ENCODE data around the gene CYP26A1.

The CYP26A1 gene

GRCh38 chr10:93086289-93086688 lies 12.6 kb downstream of the CYP26A1 start:
- no peak for DNase-seq (ENCODE audit: extremely low read depth, insufficient read length)
- TF ChIP-seq, protein P1, sequence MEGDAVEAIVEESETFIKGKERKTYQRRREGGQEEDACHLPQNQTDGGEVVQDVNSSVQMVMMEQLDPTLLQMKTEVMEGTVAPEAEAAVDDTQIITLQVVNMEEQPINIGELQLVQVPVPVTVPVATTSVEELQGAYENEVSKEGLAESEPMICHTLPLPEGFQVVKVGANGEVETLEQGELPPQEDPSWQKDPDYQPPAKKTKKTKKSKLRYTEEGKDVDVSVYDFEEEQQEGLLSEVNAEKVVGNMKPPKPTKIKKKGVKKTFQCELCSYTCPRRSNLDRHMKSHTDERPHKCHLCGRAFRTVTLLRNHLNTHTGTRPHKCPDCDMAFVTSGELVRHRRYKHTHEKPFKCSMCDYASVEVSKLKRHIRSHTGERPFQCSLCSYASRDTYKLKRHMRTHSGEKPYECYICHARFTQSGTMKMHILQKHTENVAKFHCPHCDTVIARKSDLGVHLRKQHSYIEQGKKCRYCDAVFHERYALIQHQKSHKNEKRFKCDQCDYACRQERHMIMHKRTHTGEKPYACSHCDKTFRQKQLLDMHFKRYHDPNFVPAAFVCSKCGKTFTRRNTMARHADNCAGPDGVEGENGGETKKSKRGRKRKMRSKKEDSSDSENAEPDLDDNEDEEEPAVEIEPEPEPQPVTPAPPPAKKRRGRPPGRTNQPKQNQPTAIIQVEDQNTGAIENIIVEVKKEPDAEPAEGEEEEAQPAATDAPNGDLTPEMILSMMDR (IDR thresholded peaks at IDR 0.05; ENCODE audit: insufficient read depth, low read length, poor library complexity, severe bottlenecking) = no peak
- Histone ChIP-seq H3K36me3 (ENCODE audit: control insufficient read depth, insufficient read depth, low read length) (no peaks in the 10 kb centered on the region), H3K27me3 (replicated peaks; ENCODE audit: control insufficient read depth, insufficient read depth, low read length) (no peaks in the 10 kb centered on the region; the same call in none of the 2 replicates), H3K4me3 (replicated peaks; ENCODE audit: low read depth, low read length) (no peak overlapping the region)

DNA sequence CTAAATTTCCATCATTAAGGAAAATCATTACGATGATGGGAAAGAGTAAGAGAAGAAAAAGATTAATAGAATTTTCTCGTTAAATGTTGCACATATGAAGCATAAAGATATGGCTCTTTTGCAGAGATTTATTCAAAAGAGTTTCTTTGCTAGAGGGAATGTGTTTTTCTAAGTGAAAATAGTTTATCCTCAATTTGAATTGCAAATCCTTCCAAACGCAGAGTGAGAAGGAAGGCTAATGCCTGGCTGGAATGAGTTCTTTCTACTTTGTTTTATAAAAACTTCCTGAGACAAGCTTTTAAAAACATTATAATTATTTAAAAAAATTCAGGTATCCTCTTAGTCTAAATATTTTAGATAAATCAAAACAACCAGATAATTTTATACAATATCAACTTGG lies 14.2 kb downstream of the CYP26A1 start:
- TF ChIP-seq, protein P1 (IDR thresholded peaks at IDR 0.05; ENCODE audit: insufficient read depth, low read length, poor library complexity, severe bottlenecking) = no peak
- DNase-seq (ENCODE audit: extremely low read depth, insufficient read length) = no peak
- Histone ChIP-seq H3K4me3 (replicated peaks; ENCODE audit: low read depth, low read length) (no peak overlapping the region), H3K36me3 (ENCODE audit: control insufficient read depth, insufficient read depth, low read length) (no peaks in the 10 kb centered on the region), H3K27me3 (replicated peaks; ENCODE audit: control insufficient read depth, insufficient read depth, low read length) (no peaks in the 10 kb centered on the region; the same call in 1 of the 2 replicates)

DNA sequence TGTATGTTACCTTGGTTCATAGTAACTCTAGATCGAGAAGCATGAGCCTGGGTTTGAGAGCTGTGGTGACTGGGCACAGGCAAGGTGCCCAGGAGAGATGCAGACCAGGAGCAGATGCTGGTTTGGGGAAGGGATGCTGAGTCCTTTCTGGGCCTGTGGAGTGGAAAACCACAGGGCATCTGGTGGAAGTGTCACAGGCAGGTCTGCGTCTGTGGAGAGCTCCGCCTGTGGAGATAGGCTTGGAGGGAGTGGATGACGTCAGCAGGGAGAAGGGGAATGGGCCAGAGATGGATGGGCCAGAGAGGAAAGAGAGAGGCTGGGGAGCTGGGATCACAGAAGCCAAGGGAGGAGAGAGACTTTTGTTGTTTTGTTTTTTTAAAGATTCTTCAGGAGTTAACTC lies 14.8 kb downstream of the CYP26A1 start:
- no peak for DNase-seq (ENCODE audit: extremely low read depth, insufficient read length)
- H3K36me3 ChIP-seq (ENCODE audit: control insufficient read depth, insufficient read depth, low read length) = no peaks in the 10 kb centered on the region
- TF ChIP-seq, protein P1 (IDR thresholded peaks at IDR 0.05; ENCODE audit: insufficient read depth, low read length, poor library complexity, severe bottlenecking) = no peak

DNA sequence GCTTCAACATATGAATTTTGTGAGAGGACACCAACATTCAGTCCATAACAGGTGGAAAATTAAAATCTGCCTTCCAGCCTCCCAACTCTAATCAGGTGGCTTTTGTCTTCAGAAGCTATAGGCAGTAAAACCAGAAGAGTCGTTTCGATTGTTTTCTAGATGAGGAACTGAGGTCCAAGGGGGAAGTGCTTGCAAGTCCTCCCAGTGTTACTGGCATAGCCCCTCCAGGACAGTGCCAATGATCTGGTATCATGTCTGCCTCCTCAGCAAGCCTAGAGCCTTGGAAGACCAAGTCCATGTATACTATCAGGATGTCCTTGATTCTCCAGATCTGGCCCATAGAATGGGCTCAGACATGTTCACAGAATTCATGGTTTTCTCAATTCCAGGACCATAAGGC lies 16.9 kb downstream of the CYP26A1 start:
- H3K27me3 ChIP-seq (replicated peaks; ENCODE audit: control insufficient read depth, insufficient read depth, low read length) = no peaks in the 10 kb centered on the region; the same call in 1 of the 2 replicates
- TF ChIP-seq, protein P1 (IDR thresholded peaks at IDR 0.05; ENCODE audit: insufficient read depth, low read length, poor library complexity, severe bottlenecking) = no peak
- DNase-seq (ENCODE audit: extremely low read depth, insufficient read length) = no peak
- H3K36me3 ChIP-seq (ENCODE audit: control insufficient read depth, insufficient read depth, low read length) = no peaks in the 10 kb centered on the region
- no peak overlapping the region for H3K4me3 ChIP-seq (replicated peaks; ENCODE audit: low read depth, low read length)

More for the DNA sequence above, 14.8 kb downstream of the CYP26A1 start:
- Histone ChIP-seq H3K27me3 (replicated peaks; ENCODE audit: control insufficient read depth, insufficient read depth, low read length) (no peaks in the 10 kb centered on the region; the same call in 1 of the 2 replicates), H3K4me3 (replicated peaks; ENCODE audit: low read depth, low read length) (no peak overlapping the region)

- no peak for DNase-seq (ENCODE audit: extremely low read depth, insufficient read length)
- no peaks in the 10 kb centered on the region for H3K36me3 ChIP-seq (ENCODE audit: control insufficient read depth, insufficient read depth, low read length)
- no peak overlapping the region for H3K4me3 ChIP-seq (replicated peaks; ENCODE audit: low read depth, low read length)
- H3K27me3 ChIP-seq (replicated peaks; ENCODE audit: control insufficient read depth, insufficient read depth, low read length) = no peaks in the 10 kb centered on the region; the same call in 1 of the 2 replicates
- TF ChIP-seq, protein P1 (IDR thresholded peaks at IDR 0.05; ENCODE audit: insufficient read depth, low read length, poor library complexity, severe bottlenecking) = no peak
Measured at GRCh38 chr10:93091960-93092359, 18.3 kb downstream of the CYP26A1 start.

- Histone ChIP-seq H3K36me3 (ENCODE audit: control insufficient read depth, insufficient read depth, low read length) (no peaks in the 10 kb centered on the region), H3K4me3 (replicated peaks; ENCODE audit: low read depth, low read length) (no peak overlapping the region), H3K27me3 (replicated peaks; ENCODE audit: control insufficient read depth, insufficient read depth, low read length) (no peaks in the 10 kb centered on the region; the same call in 1 of the 2 replicates)
- TF ChIP-seq, protein P1 (IDR thresholded peaks at IDR 0.05; ENCODE audit: insufficient read depth, low read length, poor library complexity, severe bottlenecking) = no peak
- DNase-seq (ENCODE audit: extremely low read depth, insufficient read length) = no peak
Measured at GRCh38 chr10:93095225-93095624, 21.5 kb downstream of the CYP26A1 start.

Data from GM06990 (cell line).